ENCODE results near the gene BTBD3. TPM values are rescaled to one million over a fixed set of nuclear protein-coding genes. Genes with fewer than 3 reads are reported as not detected.

The BTBD3 gene
- total and polyA plus RNA-seq, 4 donors = 3.0 to 13.1 (median 8.4) TPM

DNA sequence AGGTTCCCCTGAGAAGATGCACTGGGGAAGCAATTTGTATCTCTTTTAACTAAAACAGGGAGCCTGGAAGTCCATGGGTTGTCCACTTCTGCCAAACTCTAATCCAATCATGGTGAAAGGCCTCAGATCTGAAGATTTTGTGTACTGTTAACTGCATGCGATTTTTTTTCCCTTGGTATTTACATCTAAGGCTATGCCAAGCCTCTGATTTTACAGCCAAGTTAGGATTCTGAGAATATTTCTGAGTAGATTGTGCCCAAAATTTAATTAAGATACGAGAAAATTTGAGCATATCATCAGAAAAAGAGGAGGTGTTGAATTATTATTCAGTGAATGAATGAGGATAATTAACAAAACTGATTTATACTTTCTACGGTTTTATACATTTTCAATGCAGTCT, 34.0 kb downstream of the BTBD3 start:
- H3K27me3 ChIP-seq (ENCODE audit: control insufficient read depth in 4 of 4, insufficient read depth in 4 of 4, low read length in 3 of 4) = no peaks in the 10 kb centered on the region
- H3K27ac ChIP-seq (ENCODE audit: low read depth in 1 of 2, low read length in 2 of 2) = no peak overlapping the region
- H3K4me1 ChIP-seq (ENCODE audit: control insufficient read depth in 4 of 4, insufficient read depth in 4 of 4, low read length in 3 of 4) = no peaks in the 10 kb centered on the region
- H3K9ac ChIP-seq (ENCODE audit: low read depth in 1 of 2, low read length in 2 of 2) = no peak overlapping the region
- WGBS = 82% methylated on average over 3 of the region's 3 CpGs
- H3K36me3 ChIP-seq (ENCODE audit: control insufficient read depth in 4 of 4, insufficient read depth in 3 of 4, low read depth in 1 of 4, low read length in 3 of 4) = no peaks in the 10 kb centered on the region
- DNase-seq (ENCODE audit: low spot score) = no peak
- no peak for TF ChIP-seq FOXA2 (IDR thresholded peaks at IDR 0.05)
- TF ChIP-seq HNF4G (IDR thresholded peaks at IDR 0.05) = no peak
- no peak for TF ChIP-seq NR2F2 (IDR thresholded peaks at IDR 0.05)
- TF ChIP-seq TAF1 (conservative IDR thresholded peaks at IDR 0.05) = no peak
- no peak for TF ChIP-seq REST (IDR thresholded peaks at IDR 0.05)
- no peak for TF ChIP-seq RAD21 (IDR thresholded peaks at IDR 0.05)
- no peak for TF ChIP-seq HNF4A (conservative IDR thresholded peaks at IDR 0.05)
- TF ChIP-seq, protein P1, sequence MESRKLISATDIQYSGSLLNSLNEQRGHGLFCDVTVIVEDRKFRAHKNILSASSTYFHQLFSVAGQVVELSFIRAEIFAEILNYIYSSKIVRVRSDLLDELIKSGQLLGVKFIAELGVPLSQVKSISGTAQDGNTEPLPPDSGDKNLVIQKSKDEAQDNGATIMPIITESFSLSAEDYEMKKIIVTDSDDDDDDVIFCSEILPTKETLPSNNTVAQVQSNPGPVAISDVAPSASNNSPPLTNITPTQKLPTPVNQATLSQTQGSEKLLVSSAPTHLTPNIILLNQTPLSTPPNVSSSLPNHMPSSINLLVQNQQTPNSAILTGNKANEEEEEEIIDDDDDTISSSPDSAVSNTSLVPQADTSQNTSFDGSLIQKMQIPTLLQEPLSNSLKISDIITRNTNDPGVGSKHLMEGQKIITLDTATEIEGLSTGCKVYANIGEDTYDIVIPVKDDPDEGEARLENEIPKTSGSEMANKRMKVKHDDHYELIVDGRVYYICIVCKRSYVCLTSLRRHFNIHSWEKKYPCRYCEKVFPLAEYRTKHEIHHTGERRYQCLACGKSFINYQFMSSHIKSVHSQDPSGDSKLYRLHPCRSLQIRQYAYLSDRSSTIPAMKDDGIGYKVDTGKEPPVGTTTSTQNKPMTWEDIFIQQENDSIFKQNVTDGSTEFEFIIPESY (IDR thresholded peaks at IDR 0.05) = no peak
- no peak for TF ChIP-seq ATF3 (IDR thresholded peaks at IDR 0.05)
- no peak for TF ChIP-seq SP1 (IDR thresholded peaks at IDR 0.05)
- TF ChIP-seq RXRA (IDR thresholded peaks at IDR 0.05) = no peak
- TF ChIP-seq, protein P2, sequence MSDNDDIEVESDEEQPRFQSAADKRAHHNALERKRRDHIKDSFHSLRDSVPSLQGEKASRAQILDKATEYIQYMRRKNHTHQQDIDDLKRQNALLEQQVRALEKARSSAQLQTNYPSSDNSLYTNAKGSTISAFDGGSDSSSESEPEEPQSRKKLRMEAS (IDR thresholded peaks at IDR 0.05) = no peak
- peaks cover 0 to 4% (median 2%) of the 10 kb centered on the region in 4 donors for H3K9me3 ChIP-seq (ENCODE audit: control insufficient read depth in 4 of 4, low read length in 3 of 4)
- H3K4me3 ChIP-seq (ENCODE audit: low read depth in 1 of 3, low read length in 3 of 3) = no peak overlapping the region

GRCh38 chr20:11952639-11953038, 34.9 kb downstream of the BTBD3 start:
- no peaks in the 10 kb centered on the region for H3K27me3 ChIP-seq (ENCODE audit: control insufficient read depth in 4 of 4, insufficient read depth in 4 of 4, low read length in 3 of 4)
- H3K9ac ChIP-seq (ENCODE audit: low read depth in 1 of 2, low read length in 2 of 2) = no peak overlapping the region
- no peak overlapping the region for H3K27ac ChIP-seq (ENCODE audit: low read depth in 1 of 2, low read length in 2 of 2)
- no peaks in the 10 kb centered on the region for H3K4me1 ChIP-seq (ENCODE audit: control insufficient read depth in 4 of 4, insufficient read depth in 4 of 4, low read length in 3 of 4)
- peaks cover 0 to 4% (median 2%) of the 10 kb centered on the region in 4 donors for H3K9me3 ChIP-seq (ENCODE audit: control insufficient read depth in 4 of 4, low read length in 3 of 4)
- 90% methylated on average over 4 of the region's 4 CpGs for WGBS
- no peaks in the 10 kb centered on the region for H3K36me3 ChIP-seq (ENCODE audit: control insufficient read depth in 4 of 4, insufficient read depth in 3 of 4, low read depth in 1 of 4, low read length in 3 of 4)
- no peak for DNase-seq (ENCODE audit: low spot score)
- H3K4me3 ChIP-seq (ENCODE audit: low read depth in 1 of 3, low read length in 3 of 3) = no peak overlapping the region
- no peak for TF ChIP-seq GABPA (IDR thresholded peaks at IDR 0.05 in 1 of 2, conservative IDR thresholded peaks at IDR 0.05 in 1 of 2)
- no peak for TF ChIP-seq RXRA (IDR thresholded peaks at IDR 0.05)
- TF ChIP-seq RAD21 (IDR thresholded peaks at IDR 0.05) = no peak
- TF ChIP-seq, protein P1 (IDR thresholded peaks at IDR 0.05) = no peak
- no peak for TF ChIP-seq CTCF (IDR thresholded peaks at IDR 0.05; ENCODE audit: low read depth, low read length, missing input control)
- no peak for TF ChIP-seq SP1 (IDR thresholded peaks at IDR 0.05)
- no peak for TF ChIP-seq JUND (IDR thresholded peaks at IDR 0.05)
- no peak for TF ChIP-seq EGR1 (IDR thresholded peaks at IDR 0.05; ENCODE audit: low read depth in 2 of 2)
- TF ChIP-seq ATF3 (IDR thresholded peaks at IDR 0.05) = no peak
- no peak for TF ChIP-seq NR2F2 (IDR thresholded peaks at IDR 0.05)
- TF ChIP-seq YY1 (IDR thresholded peaks at IDR 0.05) = no peak
- no peak for TF ChIP-seq TAF1 (conservative IDR thresholded peaks at IDR 0.05)
- TF ChIP-seq FOXA1 (IDR thresholded peaks at IDR 0.05) = no peak
- no peak for TF ChIP-seq FOXA2 (IDR thresholded peaks at IDR 0.05)
- no peak for TF ChIP-seq HNF4A (conservative IDR thresholded peaks at IDR 0.05)
- no peak for TF ChIP-seq REST (IDR thresholded peaks at IDR 0.05)

Data from liver (tissue), 9 donors.